GM06990 (cell line): ENCODE results near the gene CERKL.

Experiments used
- DNase-seq: peaks from one replicate; pipeline ENCODE4 v3.0.0-alpha.2; 2011; ENCODE audit not compliant: insufficient read length; ENCODE audit errors: extremely low read depth
- H3K27me3 ChIP-seq: replicated peaks from 2 replicates; pipeline ENCODE4 v1.6.0; 2011; ENCODE audit warnings: low read length; ENCODE audit not compliant: control insufficient read depth, insufficient read depth
- H3K36me3 ChIP-seq: 2 replicates; pipeline ENCODE4 v1.5.1; 2011; ENCODE audit warnings: low read length; ENCODE audit not compliant: control insufficient read depth, insufficient read depth
- H3K4me3 ChIP-seq: replicated peaks from 2 replicates; pipeline ENCODE4 v1.5.1; 2011; ENCODE audit warnings: low read depth, mild to moderate bottlenecking, control low read depth, low read length
- TF ChIP-seq, protein P1 (sequence below): IDR thresholded peaks from 2 replicates; pipeline ENCODE4 v1.5.1; 2011; ENCODE audit warnings: low read length, control low read depth, mild to moderate bottlenecking, inconsistent platforms; ENCODE audit not compliant: insufficient read depth, poor library complexity, severe bottlenecking

Gene CERKL

DNA sequence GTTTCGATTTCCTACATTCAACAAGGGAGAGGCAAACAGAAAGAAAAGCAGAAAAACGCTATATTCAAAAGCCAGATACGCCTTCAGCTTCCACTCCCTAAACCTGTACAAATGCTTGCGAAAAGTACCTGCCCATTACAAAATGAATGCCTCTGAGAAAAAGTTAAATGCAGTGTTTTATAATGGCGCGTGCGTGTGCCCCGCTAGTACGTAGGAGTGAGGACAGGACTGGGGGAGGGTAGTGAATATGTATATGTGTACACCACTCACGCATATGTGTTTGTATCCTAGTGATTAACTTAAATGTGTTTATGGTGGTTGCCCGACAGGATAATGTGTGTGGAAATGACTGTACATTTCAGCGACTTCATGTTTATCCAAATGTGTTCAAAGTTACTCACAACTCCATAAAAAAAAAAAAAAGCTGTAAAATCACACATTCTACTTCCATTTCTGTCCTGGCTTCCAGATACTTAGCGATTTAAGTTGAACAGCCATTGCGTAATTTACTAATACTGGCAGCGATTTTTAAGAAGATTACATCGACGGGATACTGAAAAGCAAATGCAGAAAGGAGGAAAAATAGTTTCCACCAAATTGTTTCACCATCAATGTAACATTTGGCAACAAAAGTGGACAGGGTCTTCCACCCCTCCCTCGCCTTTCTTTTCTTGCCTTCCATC, 22.1 kb upstream of the CERKL start:
- no peak for DNase-seq
- H3K27me3 ChIP-seq: peaks cover 5% of the 10 kb centered on the region

DNA sequence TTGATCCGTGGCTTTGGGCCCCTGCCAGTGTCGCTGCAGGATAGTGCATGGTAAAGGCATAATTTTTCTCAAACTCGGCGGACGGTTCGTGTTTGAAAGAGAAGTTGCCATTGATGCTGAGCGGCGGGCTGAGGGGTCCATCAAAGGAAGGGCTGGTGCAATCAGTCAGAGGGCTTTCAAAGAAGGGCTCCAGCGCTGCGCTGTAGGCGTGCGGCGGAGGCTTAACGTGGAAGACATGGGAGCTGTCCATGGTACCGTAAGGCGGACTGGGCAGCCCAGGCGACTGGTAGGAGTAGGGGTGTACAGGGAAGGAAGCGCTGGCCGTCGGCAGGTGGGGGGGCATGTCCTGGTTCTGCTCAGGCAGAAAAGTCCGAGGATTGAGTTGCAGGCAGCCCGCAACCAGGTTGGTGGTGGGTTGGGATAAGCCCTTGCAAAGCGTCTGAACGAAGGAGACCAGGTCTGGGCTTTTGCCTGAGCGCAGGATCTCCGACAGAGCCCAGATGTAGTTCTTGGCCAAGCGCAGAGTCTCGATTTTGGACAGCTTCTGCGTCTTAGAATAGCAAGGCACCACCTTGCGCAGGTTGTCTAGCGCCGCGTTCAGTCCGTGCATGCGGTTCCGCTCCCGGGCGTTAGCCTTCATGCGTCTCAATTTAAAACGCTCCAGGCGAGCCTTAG, 21.1 kb upstream of the CERKL start:
- TF ChIP-seq, protein P1, sequence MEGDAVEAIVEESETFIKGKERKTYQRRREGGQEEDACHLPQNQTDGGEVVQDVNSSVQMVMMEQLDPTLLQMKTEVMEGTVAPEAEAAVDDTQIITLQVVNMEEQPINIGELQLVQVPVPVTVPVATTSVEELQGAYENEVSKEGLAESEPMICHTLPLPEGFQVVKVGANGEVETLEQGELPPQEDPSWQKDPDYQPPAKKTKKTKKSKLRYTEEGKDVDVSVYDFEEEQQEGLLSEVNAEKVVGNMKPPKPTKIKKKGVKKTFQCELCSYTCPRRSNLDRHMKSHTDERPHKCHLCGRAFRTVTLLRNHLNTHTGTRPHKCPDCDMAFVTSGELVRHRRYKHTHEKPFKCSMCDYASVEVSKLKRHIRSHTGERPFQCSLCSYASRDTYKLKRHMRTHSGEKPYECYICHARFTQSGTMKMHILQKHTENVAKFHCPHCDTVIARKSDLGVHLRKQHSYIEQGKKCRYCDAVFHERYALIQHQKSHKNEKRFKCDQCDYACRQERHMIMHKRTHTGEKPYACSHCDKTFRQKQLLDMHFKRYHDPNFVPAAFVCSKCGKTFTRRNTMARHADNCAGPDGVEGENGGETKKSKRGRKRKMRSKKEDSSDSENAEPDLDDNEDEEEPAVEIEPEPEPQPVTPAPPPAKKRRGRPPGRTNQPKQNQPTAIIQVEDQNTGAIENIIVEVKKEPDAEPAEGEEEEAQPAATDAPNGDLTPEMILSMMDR: no peak
- no peaks in the 10 kb centered on the region for H3K36me3 ChIP-seq
- DNase-seq: no peak
- H3K4me3 ChIP-seq: no peak overlapping the region
- H3K27me3 ChIP-seq: peaks cover 5% of the 10 kb centered on the region

More for the DNA sequence above, 22.1 kb upstream of the CERKL start:
- H3K36me3 ChIP-seq: no peaks in the 10 kb centered on the region
- TF ChIP-seq, protein P1: no peak
- H3K4me3 ChIP-seq: no peak overlapping the region

DNA sequence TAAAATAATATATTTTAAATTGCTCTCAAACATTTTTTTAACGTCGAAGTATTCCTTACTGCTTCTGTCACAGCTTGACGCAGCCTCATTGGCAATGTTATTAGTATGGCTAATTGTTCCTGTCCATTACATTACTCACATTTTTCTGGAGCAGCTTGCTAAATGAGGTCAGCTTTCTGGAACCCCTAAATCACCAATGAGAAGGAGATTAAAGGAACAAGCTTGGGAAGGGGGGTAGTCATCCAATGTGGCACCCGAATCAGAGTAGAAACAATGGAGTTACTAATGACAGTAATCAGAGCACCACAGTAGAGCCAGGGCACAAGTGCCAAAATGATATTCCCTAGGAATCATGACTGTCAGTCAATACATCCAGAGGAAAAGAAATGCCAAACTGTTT, 18.3 kb upstream of the CERKL start:
- TF ChIP-seq, protein P1: no peak
- no peak for DNase-seq
- Histone ChIP-seq H3K4me3 (no peak overlapping the region), H3K27me3 (no peaks in the 10 kb centered on the region), H3K36me3 (no peaks in the 10 kb centered on the region)

DNA sequence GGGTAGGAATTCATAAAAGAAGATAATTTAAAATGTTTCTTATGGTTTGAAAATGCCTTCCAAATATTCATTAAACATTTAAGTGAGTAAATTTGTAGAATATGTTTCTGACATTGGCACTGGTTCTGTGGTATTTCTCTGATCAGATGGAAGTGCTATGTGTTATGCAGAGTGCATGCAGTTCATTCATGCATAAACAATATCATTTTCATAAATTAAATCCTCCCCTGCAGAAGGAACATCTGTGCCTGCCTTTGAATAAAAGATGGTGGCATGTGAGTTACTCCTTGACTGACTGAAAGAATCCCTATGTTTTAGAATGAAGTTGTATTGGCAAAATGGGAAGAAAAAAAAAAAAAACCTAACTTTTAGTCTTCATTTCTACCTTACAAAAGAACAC, 17.6 kb upstream of the CERKL start:
- Histone ChIP-seq H3K36me3 (no peaks in the 10 kb centered on the region), H3K4me3 (no peak overlapping the region), H3K27me3 (no peaks in the 10 kb centered on the region)
- TF ChIP-seq, protein P1: no peak
- no peak for DNase-seq

DNA sequence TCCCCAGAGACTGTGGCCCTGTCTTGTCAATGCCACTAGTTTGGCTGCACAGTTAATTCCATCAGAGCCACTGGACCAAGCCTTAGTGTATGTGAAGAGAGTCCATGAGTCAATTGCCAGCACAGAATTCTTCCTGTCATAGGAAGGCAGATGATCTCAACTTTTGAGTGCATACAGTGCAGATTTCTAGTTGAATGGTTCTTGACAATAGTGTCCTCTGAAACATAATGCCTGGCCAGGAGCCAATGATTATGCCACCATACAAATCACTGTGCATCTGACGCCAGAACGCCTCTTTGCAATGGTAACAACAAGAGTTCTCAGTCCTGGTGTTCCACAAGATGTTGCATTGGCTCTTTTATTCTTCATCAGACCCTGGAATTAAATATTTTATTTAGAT, 16.3 kb upstream of the CERKL start:
- no peak overlapping the region for H3K4me3 ChIP-seq
- DNase-seq: no peak
- H3K36me3 ChIP-seq: no peaks in the 10 kb centered on the region
- TF ChIP-seq, protein P1: no peak
- H3K27me3 ChIP-seq: no peaks in the 10 kb centered on the region
